Midbrain (tissue), 1 donor: Measurements from ENCODE around the gene CNDP2.

ENCODE experiments used
- DNase-seq: peaks from one replicate; lab custom pipeline; 2025; lab: John Stamatoyannopoulos, UW

CNDP2 gene

GRCh38 chr18:74571895-74572680, 75.9 kb downstream of the CNDP2 start:
- DNase-seq: no peak

- no peak for DNase-seq
Observed at GRCh38 chr18:74573053-74573452, 76.9 kb downstream of the CNDP2 start.
